Body of pancreas (tissue), 4 donors: ENCODE data around the gene KRT84.

Source experiments
- POLR2A ChIP-seq, 3 donors: fragments of 450-650 bp; IDR thresholded peaks; one replicate each; pipeline ENCODE4 v1.6.1; 2016; ENCODE audit warnings: antibody characterized with exemption in 3 of 3, mild to moderate bottlenecking in 2 of 3
- TF ChIP-seq, protein P1 (sequence below), 7 experiments: fragments of 450-650 bp in 4 of 7; fragments of 200-600 bp in 3 of 7; sonication (generic) in 3 of 7; IDR thresholded peaks; one replicate each; pipeline ENCODE4 v1.5.1; 2016 to 2019; ENCODE audit warnings: antibody characterized with exemption in 7 of 7

DNA sequence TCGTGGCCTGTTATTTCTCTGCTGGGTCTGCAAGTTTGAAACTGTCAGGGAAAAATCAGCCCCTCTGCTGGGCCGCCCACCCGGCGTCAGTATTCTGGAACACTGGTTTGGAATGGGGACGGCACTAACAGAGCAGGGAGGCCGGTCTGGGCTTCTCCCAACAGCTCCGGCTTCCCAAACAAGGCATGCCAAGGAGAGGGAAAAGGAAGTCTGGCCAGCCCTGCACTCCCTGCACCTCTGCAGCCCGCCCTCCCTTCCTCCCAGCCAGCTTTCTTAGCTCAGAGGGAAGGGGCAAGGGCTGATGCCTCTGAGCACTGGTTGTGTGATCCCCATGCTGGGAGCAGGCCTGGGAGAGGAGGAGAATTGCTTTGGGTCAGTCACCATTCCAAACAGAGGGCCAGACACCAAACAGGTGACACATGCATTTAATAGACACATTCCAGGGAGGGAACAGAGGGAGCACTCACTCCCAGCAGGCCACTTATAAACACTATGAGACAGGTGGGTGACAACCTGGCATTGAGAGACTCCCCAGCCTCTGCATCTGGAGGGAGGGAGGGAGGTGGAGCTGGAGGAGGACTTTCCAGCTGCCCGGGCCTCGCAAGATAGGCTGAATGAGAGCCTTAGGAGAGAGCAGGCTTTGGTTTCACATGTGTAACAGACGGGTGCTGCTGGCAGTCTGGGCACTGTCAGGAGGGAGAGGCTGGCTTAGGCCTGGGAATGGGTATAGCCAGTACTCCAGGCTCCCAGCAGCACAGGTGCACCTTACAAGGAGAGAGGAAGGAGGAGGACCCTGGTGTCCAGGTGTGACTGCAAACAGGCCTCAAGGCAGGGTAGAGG is 38.4 kb upstream of the KRT84 start:
- TF ChIP-seq, protein P1, sequence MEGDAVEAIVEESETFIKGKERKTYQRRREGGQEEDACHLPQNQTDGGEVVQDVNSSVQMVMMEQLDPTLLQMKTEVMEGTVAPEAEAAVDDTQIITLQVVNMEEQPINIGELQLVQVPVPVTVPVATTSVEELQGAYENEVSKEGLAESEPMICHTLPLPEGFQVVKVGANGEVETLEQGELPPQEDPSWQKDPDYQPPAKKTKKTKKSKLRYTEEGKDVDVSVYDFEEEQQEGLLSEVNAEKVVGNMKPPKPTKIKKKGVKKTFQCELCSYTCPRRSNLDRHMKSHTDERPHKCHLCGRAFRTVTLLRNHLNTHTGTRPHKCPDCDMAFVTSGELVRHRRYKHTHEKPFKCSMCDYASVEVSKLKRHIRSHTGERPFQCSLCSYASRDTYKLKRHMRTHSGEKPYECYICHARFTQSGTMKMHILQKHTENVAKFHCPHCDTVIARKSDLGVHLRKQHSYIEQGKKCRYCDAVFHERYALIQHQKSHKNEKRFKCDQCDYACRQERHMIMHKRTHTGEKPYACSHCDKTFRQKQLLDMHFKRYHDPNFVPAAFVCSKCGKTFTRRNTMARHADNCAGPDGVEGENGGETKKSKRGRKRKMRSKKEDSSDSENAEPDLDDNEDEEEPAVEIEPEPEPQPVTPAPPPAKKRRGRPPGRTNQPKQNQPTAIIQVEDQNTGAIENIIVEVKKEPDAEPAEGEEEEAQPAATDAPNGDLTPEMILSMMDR (IDR thresholded peaks at IDR 0.05): no peak
- no peak for TF ChIP-seq POLR2A (IDR thresholded peaks at IDR 0.05)
